ENCODE data around the gene NKD2.

NKD2 gene

GRCh38 chr5:978693-979092 is 29.9 kb upstream of the NKD2 start:
- no peak for DNase-seq (ENCODE audit: low read depth)

GRCh38 chr5:979100-979817 is 29.3 kb upstream of the NKD2 start:
- DNase-seq (ENCODE audit: low read depth), result no peak

GRCh38 chr5:980001-980588 is 28.5 kb upstream of the NKD2 start:
- no peak for DNase-seq (ENCODE audit: low read depth)

GRCh38 chr5:980966-981365 is 27.6 kb upstream of the NKD2 start:
- no peak for DNase-seq (ENCODE audit: low read depth)

GRCh38 chr5:981456-981855 is 27.1 kb upstream of the NKD2 start:
- DNase-seq (ENCODE audit: low read depth), result no peak

- no peak for DNase-seq (ENCODE audit: low read depth)
These were observed 26.0 kb upstream of the NKD2 start for GRCh38 chr5:982377-983237.

- DNase-seq (ENCODE audit: low read depth), result no peak
These were observed 25.4 kb upstream of the NKD2 start for GRCh38 chr5:983238-983524.

GRCh38 chr5:983568-983967 is 25.0 kb upstream of the NKD2 start:
- DNase-seq (ENCODE audit: low read depth), result no peak

GRCh38 chr5:984774-985173 is 23.8 kb upstream of the NKD2 start:
- DNase-seq (ENCODE audit: low read depth), result no peak

- no peak for DNase-seq (ENCODE audit: low read depth)
These were observed 20.8 kb upstream of the NKD2 start for GRCh38 chr5:987761-988160.

- DNase-seq (ENCODE audit: low read depth), result no peak
These were observed 20.3 kb upstream of the NKD2 start for GRCh38 chr5:988322-988721.

GRCh38 chr5:989961-990530 is 18.6 kb upstream of the NKD2 start:
- no peak for DNase-seq (ENCODE audit: low read depth)

GRCh38 chr5:991472-992267 is 16.9 kb upstream of the NKD2 start:
- DNase-seq (ENCODE audit: low read depth), result no peak

- no peak for DNase-seq (ENCODE audit: low read depth)
These were observed 14.4 kb upstream of the NKD2 start for GRCh38 chr5:994272-994607.

- no peak for DNase-seq (ENCODE audit: low read depth)
These were observed 13.8 kb upstream of the NKD2 start for GRCh38 chr5:994821-995220.

- no peak for DNase-seq (ENCODE audit: low read depth)
These were observed 13.3 kb upstream of the NKD2 start for GRCh38 chr5:995318-995717.

- DNase-seq (ENCODE audit: low read depth), result no peak
These were observed 11.6 kb upstream of the NKD2 start for GRCh38 chr5:997001-997474.

- no peak for DNase-seq (ENCODE audit: low read depth)
These were observed 10.9 kb upstream of the NKD2 start for GRCh38 chr5:997711-998110.

- DNase-seq (ENCODE audit: low read depth), result no peak
These were observed 10.2 kb upstream of the NKD2 start for GRCh38 chr5:998246-999031.

GRCh38 chr5:999032-999501 is 9.5 kb upstream of the NKD2 start:
- DNase-seq (ENCODE audit: low read depth), result no peak

- no peak for DNase-seq (ENCODE audit: low read depth)
These were observed 8.9 kb upstream of the NKD2 start for GRCh38 chr5:999724-1000123.

All from stimulated activated CD4-positive, alpha-beta T cell treated with anti-CD3 and anti-CD28 coated beads, Interleukin-2, amount 100 ng/mL, for 4 hours (primary cell).